SK-N-SH treated with all-trans-retinoic acid at 6 μM for 48 hours (cell line): ENCODE data around the gene PRKCB.

Experiments
- ARNTL ChIP-seq: fragments of 450-650 bp; formaldehyde crosslinking; IDR thresholded peaks from 2 replicates; pipeline ENCODE4 v1.5.0; 2020; ENCODE audit warnings: low read depth, mild to moderate bottlenecking, moderate library complexity, borderline replicate concordance
- CREB5 ChIP-seq: fragments of 250-450 bp; sonication (Bioruptor Pico); IDR thresholded peaks from 2 replicates; pipeline ENCODE4 v1.5.1; 2020; ENCODE audit warnings: low read depth, mild to moderate bottlenecking, moderate library complexity
- CSRNP3 ChIP-seq: fragments of 250-450 bp; sonication (Bioruptor Pico); IDR thresholded peaks from 2 replicates; pipeline ENCODE4 v1.5.1; 2021; ENCODE audit warnings: mild to moderate bottlenecking, moderate library complexity
- PATZ1 ChIP-seq: fragments of 250-450 bp; sonication (Bioruptor Pico); IDR thresholded peaks from 2 replicates; pipeline ENCODE4 v1.8.0; 2020; ENCODE audit warnings: mild to moderate bottlenecking, moderate library complexity, borderline replicate concordance
- PPARA ChIP-seq: fragments of 250-450 bp; sonication (Bioruptor Pico); IDR thresholded peaks from 2 replicates; pipeline ENCODE4 v1.5.0; 2020; ENCODE audit warnings: mild to moderate bottlenecking, borderline replicate concordance
- RARB ChIP-seq: fragments of 250-450 bp; sonication (Bioruptor Pico); IDR thresholded peaks from 2 replicates; pipeline ENCODE4 v1.8.0; 2021; ENCODE audit warnings: mild to moderate bottlenecking, moderate library complexity
- SNAI2 ChIP-seq: fragments of 250-450 bp; sonication (Bioruptor Pico); IDR thresholded peaks from 2 replicates; pipeline ENCODE4 v1.5.0; 2020; ENCODE audit warnings: mild to moderate bottlenecking, moderate library complexity
- TOX ChIP-seq: fragments of 250-450 bp; sonication (Bioruptor Pico); IDR thresholded peaks from 2 replicates; pipeline ENCODE4 v1.8.0; 2021; ENCODE audit warnings: mild to moderate bottlenecking, moderate library complexity, borderline replicate concordance
- ZC3H10 ChIP-seq: fragments of 250-450 bp; sonication (Bioruptor Pico); IDR thresholded peaks from 2 replicates; pipeline ENCODE4 v1.5.1; 2021; ENCODE audit warnings: mild to moderate bottlenecking, moderate library complexity
- ZFP3 ChIP-seq: fragments of 250-450 bp; sonication (Bioruptor Pico); IDR thresholded peaks from 2 replicates; pipeline ENCODE4 v1.5.0; 2020; ENCODE audit warnings: mild to moderate bottlenecking, moderate library complexity
- ZFP30 ChIP-seq: fragments of 450-650 bp; formaldehyde crosslinking; IDR thresholded peaks from 2 replicates; pipeline ENCODE4 v1.5.0; 2022; ENCODE audit warnings: mild to moderate bottlenecking, moderate library complexity
- ZNF565 ChIP-seq: fragments of 450-650 bp; formaldehyde crosslinking; conservative IDR thresholded peaks from 2 replicates; pipeline ENCODE4 v1.5.0; 2020; ENCODE audit warnings: low read depth, mild to moderate bottlenecking, moderate library complexity

- no peak for TF ChIP-seq TOX (CRISPR knock-in tag)
- no peak for TF ChIP-seq ZC3H10 (CRISPR knock-in tag)
- no peak for TF ChIP-seq CSRNP3 (CRISPR knock-in tag)
- no peak for TF ChIP-seq PATZ1 (CRISPR knock-in tag)
- TF ChIP-seq ZNF565 (CRISPR knock-in tag), result no peak
- TF ChIP-seq ZFP3 (CRISPR knock-in tag), result no peak
- no peak for TF ChIP-seq CREB5 (CRISPR knock-in tag)
- TF ChIP-seq PPARA, result no peak
- no peak for TF ChIP-seq ARNTL (CRISPR knock-in tag)
- TF ChIP-seq ZFP30 (CRISPR knock-in tag), result no peak
- no peak for TF ChIP-seq RARB (CRISPR knock-in tag)
- TF ChIP-seq SNAI2 (CRISPR knock-in tag), result no peak
Observed at GRCh38 chr16:24174957-24175356, 339.2 kb downstream of the PRKCB start.
